K562 (cell line): Measurements from ENCODE around the gene PPDPF.

Experiments used
- CEBPB ChIP-seq: fragments of 450-650 bp; IDR thresholded peaks from 2 replicates; pipeline ENCODE4 v1.6.1; 2016; ENCODE audit warnings: missing genetic modification characterization, missing compliant biosample characterization
- DNMT1 ChIP-seq: fragments of 450-650 bp; IDR thresholded peaks from 2 replicates; pipeline ENCODE4 v1.6.1; 2016; ENCODE audit warnings: antibody characterized with exemption, mild to moderate bottlenecking
- HMG20A ChIP-seq: fragments of 450-650 bp; formaldehyde crosslinking; conservative IDR thresholded peaks from 2 replicates; pipeline ENCODE4 v1.4.0; 2020; ENCODE audit warnings: mild to moderate bottlenecking, mixed read lengths
- POLR2A ChIP-seq: fragments of 450-650 bp; conservative IDR thresholded peaks from 2 replicates; pipeline ENCODE4 v1.6.1; 2016
- SAP30 ChIP-seq: fragments of 200-600 bp; sonication (generic); IDR thresholded peaks from 2 replicates; pipeline ENCODE4 v1.6.1; 2012; ENCODE audit warnings: borderline replicate concordance, low read depth, mild to moderate bottlenecking, moderate library complexity, low read length, control low read depth, inconsistent platforms; ENCODE audit not compliant: insufficient read depth, poor library complexity, severe bottlenecking
- SUPT5H ChIP-seq: fragments of 450-650 bp; IDR thresholded peaks from 2 replicates; pipeline ENCODE4 v1.6.1; 2016
- ZNF76 ChIP-seq: fragments of 250-450 bp; sonication (Bioruptor Pico); IDR thresholded peaks from 2 replicates; pipeline ENCODE4 v1.4.0; 2020; ENCODE audit warnings: mild to moderate bottlenecking, moderate library complexity, borderline replicate concordance

DNA sequence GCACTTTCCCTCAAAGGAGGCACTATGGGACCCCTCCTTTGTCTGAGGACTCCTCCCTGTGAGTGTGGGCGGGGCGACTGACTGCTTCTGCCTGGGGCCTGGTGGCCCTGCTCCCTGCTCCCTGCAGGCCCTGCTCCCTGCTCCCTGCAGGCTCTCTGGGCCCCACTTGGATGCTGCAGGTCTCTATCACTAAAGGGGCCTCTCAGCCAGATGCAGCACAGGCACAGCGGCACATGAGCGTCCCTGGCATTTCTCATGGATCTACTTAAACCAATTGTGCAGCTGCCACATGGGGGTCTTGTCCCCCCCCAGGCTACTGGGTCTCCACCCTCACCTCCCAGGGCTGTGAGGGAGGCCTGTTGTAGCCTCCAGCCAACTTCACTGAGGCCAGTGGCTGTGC, 29.5 kb upstream of the PPDPF start:
- TF ChIP-seq DNMT1 (no peak), ZNF76 (no peak), SAP30 (no peak), POLR2A (no peak), CEBPB (no peak), HMG20A (no peak), SUPT5H (no peak)
